Tibial nerve (tissue), 4 donors: Measurements from ENCODE around the gene KCNH2. TPM values are rescaled to one million over a fixed set of nuclear protein-coding genes. Genes with fewer than 3 reads are reported as not detected.

Experiments used
- DNase-seq, 2 donors: peaks; one replicate each; pipeline ENCODE4 v3.0.0-alpha.2; 2019; ENCODE audit warnings: low spot score in 2 of 2
- H3K27ac ChIP-seq, 4 donors: fragments of 200-600 bp; sonication (generic) in 3 of 4; one replicate each; pipeline ENCODE4 v1.5.1; 2017 to 2019; ENCODE audit warnings: mild to moderate bottlenecking in 1 of 4
- H3K27me3 ChIP-seq, 2 donors: fragments of 200-600 bp; sonication (generic) in 1 of 2; one replicate each; pipeline versions ENCODE4 v1.5.1 to v1.6.0; 2017 to 2019
- H3K36me3 ChIP-seq, 3 donors: fragments of 200-600 bp; sonication (generic); one replicate each; pipeline ENCODE4 v1.5.1; 2018 to 2019
- H3K4me1 ChIP-seq, 4 donors: fragments of 200-600 bp; sonication (generic) in 3 of 4; one replicate each; pipeline ENCODE4 v1.5.1; 2017 to 2019
- H3K4me3 ChIP-seq, 4 donors: fragments of 200-600 bp; sonication (generic) in 3 of 4; one replicate each; pipeline ENCODE4 v1.5.1; 2017 to 2019; ENCODE audit warnings: mild to moderate bottlenecking in 1 of 4, moderate library complexity in 1 of 4
- H3K9me3 ChIP-seq, 4 donors: fragments of 200-600 bp; sonication (generic) in 3 of 4; one replicate each; pipeline ENCODE4 v1.5.1; 2017 to 2019
- CTCF ChIP-seq, 5 experiments: fragments of 200-600 bp in 3 of 5; fragments of 450-650 bp in 2 of 5; sonication (generic) in 3 of 5; IDR thresholded peaks; one replicate each; pipeline ENCODE4 v1.5.1; 2016 to 2019; ENCODE audit warnings: antibody characterized with exemption in 5 of 5, mild to moderate bottlenecking in 3 of 5, moderate library complexity in 2 of 5
- EP300 ChIP-seq, 2 donors: sonication (generic); formaldehyde crosslinking; IDR thresholded peaks; one replicate each; pipeline ENCODE4 v1.6.1; 2017; ENCODE audit warnings: antibody characterized with exemption in 2 of 2, mild to moderate bottlenecking in 1 of 2
- POLR2A ChIP-seq, 2 donors: fragments of 450-650 bp; IDR thresholded peaks; one replicate each; pipeline ENCODE4 v1.6.1; 2017; ENCODE audit warnings: antibody characterized with exemption in 2 of 2, mild to moderate bottlenecking in 2 of 2, moderate library complexity in 2 of 2
- WGBS, 2 donors: methylation state at CpG; one replicate each; pipeline ENCODE4 v1.1.5; 2018; 5-methylcytosine and 5-hydroxymethylcytosine counted together
- total RNA-seq, 4 donors: library from RNA; depleted of rRNA; stranded (reverse); fragments of >200 nt; gene quantifications; one replicate each; pipeline ENCODE4 v1.1.0, GENCODE V29; 2016

KCNH2 gene
- total RNA-seq, 4 donors from 2014 or later = 1.5 to 9.0 (median 2.4) TPM

- 14 to 15% methylated on average over 16 to 24 of the region's 62 CpGs for WGBS, 2 donors
- peak overlapping the region in 3 of 4 donors; percentile 8 to 50 (median 21) for H3K4me3 ChIP-seq
These were observed 567 bp downstream of the KCNH2 start for GRCh38 chr7:150977382-150978125.

DNA sequence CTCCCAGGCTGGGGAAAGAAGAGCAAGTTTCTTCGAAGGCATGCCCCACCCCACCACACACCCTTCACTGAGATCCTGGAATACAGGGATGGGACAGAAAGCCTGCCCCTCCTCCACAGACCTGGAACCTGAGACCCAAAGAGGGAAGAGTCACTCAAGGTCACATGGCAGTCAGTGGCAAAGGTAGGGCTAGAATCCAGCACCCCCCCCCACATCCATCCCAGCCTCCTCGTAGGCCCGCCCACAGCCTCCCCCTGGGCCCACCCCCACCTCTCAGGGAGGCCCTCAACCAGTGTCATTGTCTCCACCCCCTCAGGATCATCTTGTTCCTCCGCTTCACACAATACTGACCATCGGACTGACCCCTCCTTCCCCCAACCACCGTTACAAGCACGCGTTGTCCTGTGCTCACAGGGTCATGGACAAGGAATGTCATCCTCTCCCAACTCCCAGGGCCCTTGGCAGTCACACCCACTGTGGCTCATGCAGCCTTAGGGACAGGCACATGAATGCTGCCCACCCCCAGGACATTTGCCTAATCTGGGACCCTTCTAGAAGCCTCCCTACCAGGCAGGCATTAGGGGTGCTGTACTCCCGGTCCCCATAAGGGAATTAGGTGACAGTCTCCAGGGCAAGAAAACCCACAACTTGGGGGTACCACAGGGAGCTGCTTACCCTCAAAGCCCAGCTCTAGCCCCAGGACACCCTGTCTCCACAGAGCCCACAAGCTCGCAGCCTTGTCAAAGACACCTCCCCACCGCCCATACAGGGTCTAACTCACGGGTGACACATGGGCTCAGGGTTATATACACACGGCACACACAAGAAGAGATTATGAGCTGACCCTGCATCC lies 1.4 kb downstream of the KCNH2 start:
- Histone ChIP-seq H3K4me3 (no peak overlapping the region), H3K27ac (no peak overlapping the region), H3K4me1 (peaks cover 0 to 56% (median 20%) of the 10 kb centered on the region in 4 donors), H3K36me3 (no peaks in the 10 kb centered on the region), H3K27me3 (peaks cover 0 to 56% of the 10 kb centered on the region in 2 donors), H3K9me3 (no peaks in the 10 kb centered on the region)
- WGBS, 2 donors = 29 to 32% methylated on average over 10 to 13 of the region's 13 CpGs
- TF ChIP-seq EP300 (IDR thresholded peaks at IDR 0.05) (no peak), POLR2A (IDR thresholded peaks at IDR 0.05) (no peak), CTCF (IDR thresholded peaks at IDR 0.05) (no peak)
- no peak for DNase-seq

More at GRCh38 chr7:150977382-150978125, 567 bp downstream of the KCNH2 start:
- no peaks in the 10 kb centered on the region for H3K9me3 ChIP-seq
- no peaks in the 10 kb centered on the region for H3K36me3 ChIP-seq
- peaks cover 0 to 56% of the 10 kb centered on the region in 2 donors for H3K27me3 ChIP-seq
- TF ChIP-seq POLR2A (IDR thresholded peaks at IDR 0.05) (no peak), CTCF (IDR thresholded peaks at IDR 0.05) (no peak), EP300 (IDR thresholded peaks at IDR 0.05) (no peak)
- H3K27ac ChIP-seq = no peak overlapping the region
- peaks cover 0 to 56% (median 20%) of the 10 kb centered on the region in 4 donors for H3K4me1 ChIP-seq
- DNase-seq = no peak

GRCh38 chr7:150975536-150976319 lies 2.4 kb downstream of the KCNH2 start:
- WGBS, 2 donors = 81 to 91% methylated on average over 7 to 9 of the region's 9 CpGs
- Histone ChIP-seq H3K27ac (no peak overlapping the region), H3K27me3 (peaks cover 0 to 59% of the 10 kb centered on the region in 2 donors), H3K4me3 (no peak overlapping the region), H3K4me1 (peaks cover 0 to 54% (median 20%) of the 10 kb centered on the region in 4 donors), H3K9me3 (no peaks in the 10 kb centered on the region), H3K36me3 (no peaks in the 10 kb centered on the region)
- TF ChIP-seq CTCF (IDR thresholded peaks at IDR 0.05) = no peak
- TF ChIP-seq EP300 (IDR thresholded peaks at IDR 0.05) = no peak
- TF ChIP-seq POLR2A (IDR thresholded peaks at IDR 0.05) = no peak
- no peak for DNase-seq

GRCh38 chr7:150974468-150975391 lies 3.4 kb downstream of the KCNH2 start:
- WGBS, 2 donors = 2% methylated on average over 18 to 64 of the region's 89 CpGs

More at GRCh38 chr7:150974468-150975391, 3.4 kb downstream of the KCNH2 start:
- Histone ChIP-seq H3K36me3 (no peaks in the 10 kb centered on the region), H3K4me3 (peak overlapping the region in 3 of 4 donors; percentile 39 to 57 (median 55)), H3K27me3 (peaks cover 0 to 65% of the 10 kb centered on the region in 2 donors), H3K27ac (peak overlapping the region in 1 of 4 donors; percentile 59), H3K4me1 (peaks cover 0 to 44% (median 20%) of the 10 kb centered on the region in 4 donors), H3K9me3 (no peaks in the 10 kb centered on the region)
- TF ChIP-seq CTCF (IDR thresholded peaks at IDR 0.05) (peak in 4 of 5 experiments; percentile 12 to 44 (median 32)), POLR2A (IDR thresholded peaks at IDR 0.05) (no peak)
- DNase-seq = no peak
